ENCODE data around the gene CD164.

DNA sequence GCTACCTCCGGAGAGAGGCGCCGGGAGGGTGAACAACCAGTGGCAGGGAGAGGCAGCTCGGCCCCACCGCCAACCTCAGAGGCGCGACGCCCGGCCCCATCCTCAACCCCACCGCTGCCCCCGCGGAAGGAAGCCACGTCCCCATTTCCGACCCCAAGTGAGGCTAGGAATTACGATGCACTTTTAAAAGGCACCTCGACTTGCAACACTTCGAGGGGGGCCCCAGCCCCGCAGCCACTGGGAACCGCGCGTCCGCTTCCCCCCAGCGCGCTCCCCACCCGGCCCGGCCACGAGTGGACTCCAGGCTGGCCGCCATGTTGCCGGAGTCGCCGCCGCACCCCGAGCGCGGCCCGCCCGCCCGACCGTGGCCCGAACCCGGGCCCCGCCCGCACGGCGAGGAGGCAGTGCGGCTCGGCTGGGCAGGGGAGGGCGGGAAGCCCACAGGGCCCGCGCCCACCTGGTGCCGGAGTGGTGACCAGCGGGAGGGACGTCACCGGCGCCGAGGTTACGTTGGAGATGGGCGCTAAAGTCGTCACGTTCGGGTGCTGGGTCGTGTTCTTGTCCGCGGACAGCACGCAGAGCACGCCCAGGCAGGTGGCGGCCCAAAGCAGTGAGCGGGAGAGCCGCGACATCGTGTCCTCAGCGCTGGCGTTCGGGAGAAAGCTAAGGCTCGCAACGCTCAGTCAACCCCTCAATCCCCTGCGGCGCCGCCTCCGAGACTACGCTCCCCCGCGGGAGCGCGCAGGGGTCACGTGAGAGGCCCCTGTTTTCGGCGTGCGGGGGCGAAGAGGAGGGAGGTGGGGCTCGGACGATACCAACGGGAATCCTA is at the start of gene CD164:
- peak; percentile 89 for TF ChIP-seq POLR2AphosphoS5 (IDR thresholded peaks at IDR 0.05; ENCODE audit: borderline replicate concordance, low read depth, low read length)
- no peak for TF ChIP-seq EZH2 (IDR thresholded peaks at IDR 0.05)
- TF ChIP-seq FOXP2 (optimal IDR thresholded peaks at IDR 0.05; ENCODE audit: control extremely low read depth, extremely low read length, insufficient read depth): peak; percentile 33
